Measurements from ENCODE around the gene PROK1.

GRCh38 chr1:110478886-110479285 is 27.9 kb downstream of the PROK1 start:
- TF ChIP-seq CTCF (IDR thresholded peaks at IDR 0.05) (no peak), EZH2 (IDR thresholded peaks at IDR 0.05; ENCODE audit: borderline replicate concordance, insufficient read depth, low read depth, low read length, poor library complexity, severe bottlenecking) (no peak)

Measured in B cell (primary cell).